ENCODE results near the gene KHDC4. TPM values are rescaled to one million over a fixed set of nuclear protein-coding genes. Genes with fewer than 3 reads are reported as not detected.

The KHDC4 gene
- total and polyA plus RNA-seq, 2 experiments from 2014 or later: 15.7 to 40.3 TPM

- no peak overlapping the region for H2AFZ ChIP-seq
- no peaks in the 10 kb centered on the region for H4K20me1 ChIP-seq (ENCODE audit: insufficient read depth, poor library complexity, severe bottlenecking)
- 96% methylated on average over 4 of the region's 4 CpGs for WGBS (ENCODE audit: low lambda C conversion rate, missing lambda C conversion rate)
- H3K27me3 ChIP-seq: no peaks in the 10 kb centered on the region
- no peaks in the 10 kb centered on the region for H3K79me2 ChIP-seq
- H3K27ac ChIP-seq: no peak overlapping the region
- no peak overlapping the region for H3K4me3 ChIP-seq
- H3K9me2 ChIP-seq (replicated peaks; ENCODE audit: insufficient read depth): no peaks in the 10 kb centered on the region
- H3K4me2 ChIP-seq: no peak overlapping the region
- DNase-seq (ENCODE audit: low spot score): no peak
- H3K36me3 ChIP-seq (replicated peaks; ENCODE audit: insufficient read depth, low read depth): no peaks in the 10 kb centered on the region
- TF ChIP-seq EZH2 (IDR thresholded peaks at IDR 0.05; ENCODE audit: borderline replicate concordance) (no peak), EZH2phosphoT487 (IDR thresholded peaks at IDR 0.05; ENCODE audit: low read depth, severe bottlenecking, unreplicated experiment) (no peak)
- TF ChIP-seq, protein P1, sequence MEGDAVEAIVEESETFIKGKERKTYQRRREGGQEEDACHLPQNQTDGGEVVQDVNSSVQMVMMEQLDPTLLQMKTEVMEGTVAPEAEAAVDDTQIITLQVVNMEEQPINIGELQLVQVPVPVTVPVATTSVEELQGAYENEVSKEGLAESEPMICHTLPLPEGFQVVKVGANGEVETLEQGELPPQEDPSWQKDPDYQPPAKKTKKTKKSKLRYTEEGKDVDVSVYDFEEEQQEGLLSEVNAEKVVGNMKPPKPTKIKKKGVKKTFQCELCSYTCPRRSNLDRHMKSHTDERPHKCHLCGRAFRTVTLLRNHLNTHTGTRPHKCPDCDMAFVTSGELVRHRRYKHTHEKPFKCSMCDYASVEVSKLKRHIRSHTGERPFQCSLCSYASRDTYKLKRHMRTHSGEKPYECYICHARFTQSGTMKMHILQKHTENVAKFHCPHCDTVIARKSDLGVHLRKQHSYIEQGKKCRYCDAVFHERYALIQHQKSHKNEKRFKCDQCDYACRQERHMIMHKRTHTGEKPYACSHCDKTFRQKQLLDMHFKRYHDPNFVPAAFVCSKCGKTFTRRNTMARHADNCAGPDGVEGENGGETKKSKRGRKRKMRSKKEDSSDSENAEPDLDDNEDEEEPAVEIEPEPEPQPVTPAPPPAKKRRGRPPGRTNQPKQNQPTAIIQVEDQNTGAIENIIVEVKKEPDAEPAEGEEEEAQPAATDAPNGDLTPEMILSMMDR (IDR thresholded peaks at IDR 0.05; ENCODE audit: poor library complexity): no peak
- no peaks in the 10 kb centered on the region for H3K9me3 ChIP-seq (ENCODE audit: low read depth)
- peaks cover 14% of the 10 kb centered on the region for H3K4me1 ChIP-seq (ENCODE audit: insufficient read depth)
Measured at GRCh38 chr1:155947292-155947691, 13.1 kb upstream of the KHDC4 start.

DNA sequence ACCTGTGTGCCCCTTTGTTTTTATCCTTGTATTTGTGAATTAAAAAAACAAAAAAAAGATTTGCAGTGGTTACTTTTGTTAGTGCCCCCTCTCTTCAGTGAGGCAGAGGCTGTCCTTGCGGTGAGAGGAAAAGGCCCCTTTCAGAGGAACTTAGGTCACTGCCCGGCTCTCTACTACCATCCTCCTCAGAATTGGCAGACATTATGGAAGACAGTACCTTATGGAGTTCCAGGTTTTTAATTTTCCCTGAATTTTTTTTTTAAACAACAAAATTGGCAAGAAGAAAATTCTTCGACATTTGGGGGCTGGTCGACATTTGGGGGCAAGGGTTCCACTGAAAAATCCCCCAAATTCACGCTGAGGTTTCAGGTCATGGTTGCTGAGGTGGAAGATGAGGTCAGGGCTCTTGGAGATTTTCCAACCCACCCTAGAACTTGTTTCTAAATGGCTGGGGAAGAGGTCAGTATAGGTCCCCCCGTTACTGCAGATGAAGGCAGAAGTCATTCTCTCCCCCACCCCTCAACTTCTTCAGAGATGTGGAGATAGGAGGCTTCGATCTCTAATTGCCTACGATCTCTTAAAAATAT lies 12.5 kb upstream of the KHDC4 start:
- no peak overlapping the region for H2AFZ ChIP-seq
- no peaks in the 10 kb centered on the region for H3K9me3 ChIP-seq (ENCODE audit: low read depth)
- TF ChIP-seq EZH2 (IDR thresholded peaks at IDR 0.05; ENCODE audit: borderline replicate concordance) (no peak), EZH2phosphoT487 (IDR thresholded peaks at IDR 0.05; ENCODE audit: low read depth, severe bottlenecking, unreplicated experiment) (no peak)
- TF ChIP-seq, protein P1 (IDR thresholded peaks at IDR 0.05; ENCODE audit: poor library complexity): no peak
- H3K4me1 ChIP-seq (ENCODE audit: insufficient read depth): peaks cover 16% of the 10 kb centered on the region
- peak overlapping the region; percentile 66 for H3K27ac ChIP-seq
- WGBS (ENCODE audit: low lambda C conversion rate, missing lambda C conversion rate): 97% methylated on average over 8 of the region's 8 CpGs
- no peaks in the 10 kb centered on the region for H3K9me2 ChIP-seq (replicated peaks; ENCODE audit: insufficient read depth)
- H3K79me2 ChIP-seq: no peaks in the 10 kb centered on the region
- no peak overlapping the region for H3K4me2 ChIP-seq
- H3K27me3 ChIP-seq: no peaks in the 10 kb centered on the region
- no peak overlapping the region for H3K4me3 ChIP-seq
- H4K20me1 ChIP-seq (ENCODE audit: insufficient read depth, poor library complexity, severe bottlenecking): no peaks in the 10 kb centered on the region
- H3K36me3 ChIP-seq (replicated peaks; ENCODE audit: insufficient read depth, low read depth): no peaks in the 10 kb centered on the region
- no peak for DNase-seq (ENCODE audit: low spot score)

GRCh38 chr1:155944444-155944799 lies 10.2 kb upstream of the KHDC4 start:
- no peak overlapping the region for H2AFZ ChIP-seq
- no peaks in the 10 kb centered on the region for H4K20me1 ChIP-seq (ENCODE audit: insufficient read depth, poor library complexity, severe bottlenecking)
- no peaks in the 10 kb centered on the region for H3K9me3 ChIP-seq (ENCODE audit: low read depth)
- H3K27ac ChIP-seq: peak overlapping the region; percentile 66
- H3K27me3 ChIP-seq: no peaks in the 10 kb centered on the region
- no peak for DNase-seq (ENCODE audit: low spot score)
- peaks cover 24% of the 10 kb centered on the region for H3K4me1 ChIP-seq (ENCODE audit: insufficient read depth)
- H3K4me2 ChIP-seq: peak overlapping the region; percentile 38
- 68% methylated on average over 4 of the region's 6 CpGs for WGBS (ENCODE audit: low lambda C conversion rate, missing lambda C conversion rate)
- H3K4me3 ChIP-seq: no peak overlapping the region
- no peaks in the 10 kb centered on the region for H3K9me2 ChIP-seq (replicated peaks; ENCODE audit: insufficient read depth)
- no peaks in the 10 kb centered on the region for H3K36me3 ChIP-seq (replicated peaks; ENCODE audit: insufficient read depth, low read depth)
- TF ChIP-seq EZH2 (IDR thresholded peaks at IDR 0.05; ENCODE audit: borderline replicate concordance) (no peak), EZH2phosphoT487 (IDR thresholded peaks at IDR 0.05; ENCODE audit: low read depth, severe bottlenecking, unreplicated experiment) (no peak)
- TF ChIP-seq, protein P1 (IDR thresholded peaks at IDR 0.05; ENCODE audit: poor library complexity): no peak
- H3K79me2 ChIP-seq: no peaks in the 10 kb centered on the region

All from hepatocyte (in vitro differentiated cells).